Esophagus mucosa (tissue), 1 donor: Measurements from ENCODE around the gene ATAD3C. TPM values are rescaled to one million over a fixed set of nuclear protein-coding genes. Genes with fewer than 3 reads are reported as not detected.

Experiments
- ATAC-seq: fragments of 200-7000 bp; cut with Tn5 transposase; one replicate; pipeline ENCODE4 v1.9.1; 2020
- total RNA-seq: library from RNA; stranded (reverse); gene quantifications from one replicate; pipeline ENCODE4 v1.2.4, GENCODE V29; 2023
- donor health status: DM: yes; HTN: yes; CAD: no.

The ATAD3C gene
- total RNA-seq, 1 donor from 2014 or later: 2.1 TPM

DNA sequence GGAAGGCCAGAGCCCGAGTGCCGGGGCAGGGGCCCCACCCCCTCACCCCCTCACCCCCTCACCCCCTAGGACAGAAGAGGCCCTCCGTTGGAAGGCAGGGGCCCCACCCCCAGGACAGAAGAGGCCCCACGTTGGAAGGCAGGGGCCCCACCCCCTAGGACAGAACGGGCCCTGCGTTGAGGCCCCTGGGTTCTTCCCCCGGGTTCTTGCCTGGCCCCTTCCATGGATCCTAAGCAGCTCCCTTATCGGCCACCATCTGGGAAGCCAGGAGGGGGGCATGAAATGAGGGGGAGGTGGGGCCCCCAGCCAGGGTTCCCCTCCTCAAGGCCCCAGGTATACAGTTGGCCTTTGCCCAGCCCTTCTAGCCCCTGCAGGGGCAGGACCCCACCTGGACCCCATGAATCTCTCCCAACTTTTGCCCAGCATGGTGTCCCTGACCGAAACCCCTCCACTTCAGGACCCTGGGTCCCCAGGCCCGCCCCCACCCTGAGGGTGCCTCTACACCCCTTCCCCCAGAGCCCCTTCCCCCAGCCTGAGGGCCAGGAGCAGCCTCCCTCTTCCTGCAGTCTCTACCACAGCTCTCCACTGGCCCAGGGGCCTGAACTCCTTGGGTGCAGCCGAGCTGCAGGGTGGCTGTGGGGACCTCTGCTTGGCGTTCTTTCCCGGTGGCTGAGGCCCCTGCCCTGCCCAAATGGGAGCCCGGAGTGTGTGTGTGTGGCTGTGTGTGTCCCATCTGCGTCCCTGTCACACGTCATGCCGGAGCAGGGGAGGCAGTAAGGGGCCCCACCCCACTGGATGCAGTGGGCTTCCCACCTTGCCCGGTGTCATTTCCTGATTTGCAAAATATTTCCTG, 18.3 kb upstream of the ATAD3C start:
- no peak for ATAC-seq

GRCh38 chr1:1431845-1432273, 17.6 kb upstream of the ATAD3C start:
- ATAC-seq: no peak

- ATAC-seq: no peak
These were observed 17.1 kb upstream of the ATAD3C start for GRCh38 chr1:1432274-1432950.

- peak; percentile 82 for ATAC-seq
These were observed 16.3 kb upstream of the ATAD3C start for GRCh38 chr1:1432951-1433803.

GRCh38 chr1:1433804-1434130, 15.7 kb upstream of the ATAD3C start:
- peak; percentile 19 for ATAC-seq

DNA sequence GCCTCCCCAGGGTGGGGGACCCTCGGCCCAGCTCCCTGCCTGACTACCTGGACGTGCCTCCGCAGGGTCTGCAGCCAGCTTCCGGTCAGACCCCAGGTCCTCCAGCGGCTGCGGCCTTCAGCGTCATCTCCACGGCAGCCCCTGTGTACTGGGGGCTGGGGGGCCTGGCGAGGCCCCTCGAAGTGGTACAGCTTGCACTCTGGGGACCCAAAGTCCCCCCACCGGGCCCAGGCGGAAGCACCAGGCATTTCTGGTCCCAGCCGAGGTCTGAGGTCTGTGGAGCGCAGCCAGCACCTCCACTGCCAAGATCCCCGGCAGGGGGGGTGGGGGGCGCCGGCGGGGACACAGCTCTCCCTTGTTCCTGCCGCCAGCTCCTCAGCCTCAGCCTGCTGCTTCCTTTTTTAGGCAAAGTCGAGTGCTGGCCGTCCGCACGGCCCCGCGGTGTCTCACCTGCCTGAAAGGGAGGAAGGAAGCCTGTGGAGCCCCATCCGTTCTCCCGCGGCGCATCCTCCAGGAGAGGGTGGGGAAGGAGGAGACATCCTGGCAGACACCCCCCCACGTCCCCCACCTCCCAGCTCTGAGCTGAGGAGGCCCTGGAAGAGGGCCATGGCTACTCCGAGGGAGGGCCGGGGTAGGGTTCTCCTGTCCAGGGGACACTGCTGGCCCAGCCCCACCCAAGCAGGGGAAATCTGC, 15.2 kb upstream of the ATAD3C start:
- peak; percentile 4 for ATAC-seq

- ATAC-seq: no peak
These were observed 14.7 kb upstream of the ATAD3C start for GRCh38 chr1:1434824-1435105.

DNA sequence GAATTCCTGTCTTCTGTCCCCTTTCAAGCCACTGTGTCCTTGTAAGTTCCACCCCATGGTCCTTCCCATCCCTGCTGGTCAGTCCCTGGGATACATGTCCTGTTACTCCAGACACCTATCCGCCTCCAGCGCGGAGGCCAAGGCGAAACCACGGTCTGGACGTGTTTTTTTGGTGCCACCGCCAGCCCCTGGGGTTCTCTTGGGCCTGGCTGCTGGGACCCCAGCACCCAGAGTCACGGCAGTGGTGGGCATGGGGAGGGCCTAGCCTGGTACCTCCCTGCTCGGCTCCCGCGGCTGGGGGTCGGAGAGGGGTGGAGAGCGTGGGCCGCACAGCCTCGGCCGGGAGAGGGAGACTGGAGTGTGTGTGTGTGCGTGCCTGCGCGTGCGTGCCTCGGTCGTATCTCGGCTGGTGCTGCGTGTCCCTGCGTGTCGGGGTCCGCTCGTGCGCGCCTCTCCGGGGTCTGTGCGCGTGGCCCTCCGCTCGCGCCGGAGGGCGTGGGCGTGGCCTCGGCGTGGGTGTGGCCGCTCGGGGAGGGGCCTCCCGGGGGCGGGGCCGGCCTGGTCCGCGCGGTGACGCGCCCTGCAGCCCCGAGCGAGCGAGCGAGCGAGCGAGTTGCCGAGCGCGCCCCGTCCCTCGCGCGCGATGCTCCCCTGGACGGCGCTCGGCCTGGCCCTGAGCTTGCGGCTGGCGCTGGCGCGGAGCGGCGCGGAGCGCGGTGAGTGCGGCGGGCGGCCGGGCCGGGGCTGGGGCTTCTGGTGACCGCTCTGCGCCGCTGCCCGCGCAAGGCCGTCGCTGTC, 14.2 kb upstream of the ATAD3C start, which contains the start of gene VWA1:
Gene VWA1, plus strand, starts transcription at position 585 of the 798 bp plus-strand sequence. Its CDS starts 59 bp downstream, at position 644.
- ATAC-seq: peak; percentile 64

GRCh38 chr1:1435911-1436629, 13.4 kb upstream of the ATAD3C start:
- no peak for ATAC-seq

DNA sequence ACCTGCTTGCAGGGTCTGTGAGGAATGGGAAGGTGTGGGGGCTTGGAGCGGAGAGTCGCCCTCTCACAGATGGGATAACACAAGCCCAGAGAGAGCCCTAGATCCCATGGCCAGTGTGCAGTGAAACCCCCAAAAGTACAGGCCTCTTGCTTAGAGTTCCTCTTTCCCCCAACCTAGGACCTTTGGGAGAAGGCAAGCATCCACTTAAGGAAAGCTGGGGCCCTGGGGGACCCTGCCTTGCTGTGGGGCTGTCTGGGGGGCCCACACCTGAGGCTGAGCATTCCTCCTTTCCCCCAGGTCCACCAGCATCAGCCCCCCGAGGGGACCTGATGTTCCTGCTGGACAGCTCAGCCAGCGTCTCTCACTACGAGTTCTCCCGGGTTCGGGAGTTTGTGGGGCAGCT, 12.9 kb upstream of the ATAD3C start:
- ATAC-seq: no peak

DNA sequence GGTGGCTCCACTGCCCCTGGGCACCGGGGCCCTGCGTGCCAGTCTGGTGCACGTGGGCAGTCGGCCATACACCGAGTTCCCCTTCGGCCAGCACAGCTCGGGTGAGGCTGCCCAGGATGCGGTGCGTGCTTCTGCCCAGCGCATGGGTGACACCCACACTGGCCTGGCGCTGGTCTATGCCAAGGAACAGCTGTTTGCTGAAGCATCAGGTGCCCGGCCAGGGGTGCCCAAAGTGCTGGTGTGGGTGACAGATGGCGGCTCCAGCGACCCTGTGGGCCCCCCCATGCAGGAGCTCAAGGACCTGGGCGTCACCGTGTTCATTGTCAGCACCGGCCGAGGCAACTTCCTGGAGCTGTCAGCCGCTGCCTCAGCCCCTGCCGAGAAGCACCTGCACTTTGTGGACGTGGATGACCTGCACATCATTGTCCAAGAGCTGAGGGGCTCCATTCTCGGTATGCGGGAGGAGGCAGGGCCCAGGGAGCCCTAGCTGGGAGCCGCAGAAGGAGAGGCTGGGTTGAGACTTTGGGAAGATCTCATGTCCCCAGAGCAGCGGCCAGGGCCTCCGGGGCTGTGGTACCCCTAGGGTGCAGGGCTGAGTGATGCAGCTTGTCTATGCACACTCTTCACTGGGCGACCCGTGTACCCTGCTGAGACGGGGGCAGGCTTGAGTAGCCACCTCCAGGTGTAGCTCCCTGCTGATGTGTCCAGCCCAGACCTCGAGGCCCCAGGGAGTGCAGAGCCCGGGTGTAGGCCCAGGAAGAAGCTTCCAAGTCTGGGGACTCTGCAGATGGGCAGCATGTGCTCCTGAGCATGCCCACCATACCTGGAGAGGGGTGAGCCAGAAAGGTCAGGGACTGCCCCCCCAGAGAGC, 12.2 kb upstream of the ATAD3C start:
- ATAC-seq: no peak

GRCh38 chr1:1437904-1438376, 11.5 kb upstream of the ATAD3C start:
- no peak for ATAC-seq

GRCh38 chr1:1438531-1439381, 10.7 kb upstream of the ATAD3C start:
- ATAC-seq: no peak

DNA sequence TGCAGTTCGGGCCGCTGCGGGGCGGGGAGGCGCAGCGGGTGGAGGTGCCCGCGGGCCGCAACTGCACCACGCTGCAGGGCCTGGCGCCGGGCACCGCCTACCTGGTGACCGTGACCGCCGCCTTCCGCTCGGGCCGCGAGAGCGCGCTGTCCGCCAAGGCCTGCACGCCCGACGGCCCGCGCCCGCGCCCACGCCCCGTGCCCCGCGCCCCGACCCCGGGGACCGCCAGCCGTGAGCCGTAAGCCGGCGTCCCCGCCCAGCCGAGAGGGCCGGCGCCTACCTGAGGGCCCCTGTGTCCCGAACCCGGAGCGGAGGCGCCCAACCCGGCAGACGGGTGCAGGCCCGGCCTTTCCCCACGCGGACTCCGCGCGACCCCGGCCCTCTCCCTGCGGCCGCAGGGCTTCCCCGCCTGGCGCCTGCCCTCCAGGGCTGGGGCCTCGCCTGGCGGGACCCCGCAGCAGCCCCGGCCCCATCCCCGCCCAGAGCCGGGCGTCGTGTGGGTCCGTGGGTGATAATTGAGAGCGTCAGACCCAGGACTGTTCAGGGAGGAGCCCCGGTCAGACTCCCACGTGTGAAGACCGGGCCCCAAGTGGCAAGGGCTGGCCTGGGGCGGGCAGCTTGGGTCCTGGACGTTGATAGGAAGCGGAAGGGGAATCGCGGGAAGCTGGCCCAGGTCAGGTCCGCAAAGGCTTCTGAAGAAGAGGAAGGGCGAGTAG, 9.8 kb upstream of the ATAD3C start:
- no peak for ATAC-seq

GRCh38 chr1:1440262-1441001, 9.1 kb upstream of the ATAD3C start:
- no peak for ATAC-seq

DNA sequence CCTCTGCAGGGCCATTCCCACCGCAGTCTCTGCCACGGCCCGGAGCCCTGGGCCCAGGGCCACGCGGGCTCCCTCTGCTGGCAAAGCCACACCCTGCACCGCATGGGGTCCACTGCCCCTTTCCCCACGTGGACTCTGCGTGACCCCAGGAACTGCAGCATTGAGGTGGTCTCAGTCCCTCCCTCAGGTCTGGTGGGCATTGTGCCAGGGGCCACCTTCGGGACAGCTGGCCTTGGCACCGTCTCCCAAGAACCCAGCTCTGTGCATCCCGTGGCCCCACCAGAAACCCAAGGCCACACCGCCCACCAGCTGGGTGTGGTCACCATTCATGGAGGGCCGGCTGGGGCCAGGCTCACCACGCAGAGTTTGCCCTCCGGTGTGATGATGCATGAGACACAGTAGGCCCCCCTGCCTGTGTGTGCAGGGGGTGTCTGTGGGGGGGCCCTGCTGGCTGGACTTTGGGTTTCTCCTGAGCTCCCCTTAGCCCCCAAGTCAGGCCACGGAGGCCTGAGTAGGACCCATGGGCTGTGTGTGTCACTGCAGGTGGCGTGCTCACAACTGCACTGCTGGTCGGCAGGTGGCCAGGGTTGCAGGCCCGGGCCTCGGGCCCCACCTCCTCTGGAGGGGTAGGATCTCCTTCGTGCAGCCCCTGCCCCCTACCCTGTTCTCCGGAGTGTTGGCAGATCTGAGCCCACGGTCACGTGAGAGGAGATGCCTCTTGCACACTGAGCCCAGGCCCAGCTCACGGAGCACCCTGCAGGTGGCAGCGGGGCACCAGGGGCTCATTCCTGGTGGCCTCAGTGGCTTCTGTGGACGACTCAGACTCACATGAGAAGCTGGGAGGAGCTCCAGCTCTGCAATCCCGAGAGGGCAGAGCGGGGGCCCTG, 8.2 kb upstream of the ATAD3C start:
- peak; percentile 64 for ATAC-seq
